NCI-H2107 treated with DMSO at 0.1 percent for 48 hours (cell line): ENCODE measurements around the gene CTBP1.

Experiments used
- DNase-seq: peaks from one replicate; lab custom pipeline; 2025; ENCODE audit not compliant: unreplicated experiment; lab: John Stamatoyannopoulos, UW

CTBP1 gene

DNA sequence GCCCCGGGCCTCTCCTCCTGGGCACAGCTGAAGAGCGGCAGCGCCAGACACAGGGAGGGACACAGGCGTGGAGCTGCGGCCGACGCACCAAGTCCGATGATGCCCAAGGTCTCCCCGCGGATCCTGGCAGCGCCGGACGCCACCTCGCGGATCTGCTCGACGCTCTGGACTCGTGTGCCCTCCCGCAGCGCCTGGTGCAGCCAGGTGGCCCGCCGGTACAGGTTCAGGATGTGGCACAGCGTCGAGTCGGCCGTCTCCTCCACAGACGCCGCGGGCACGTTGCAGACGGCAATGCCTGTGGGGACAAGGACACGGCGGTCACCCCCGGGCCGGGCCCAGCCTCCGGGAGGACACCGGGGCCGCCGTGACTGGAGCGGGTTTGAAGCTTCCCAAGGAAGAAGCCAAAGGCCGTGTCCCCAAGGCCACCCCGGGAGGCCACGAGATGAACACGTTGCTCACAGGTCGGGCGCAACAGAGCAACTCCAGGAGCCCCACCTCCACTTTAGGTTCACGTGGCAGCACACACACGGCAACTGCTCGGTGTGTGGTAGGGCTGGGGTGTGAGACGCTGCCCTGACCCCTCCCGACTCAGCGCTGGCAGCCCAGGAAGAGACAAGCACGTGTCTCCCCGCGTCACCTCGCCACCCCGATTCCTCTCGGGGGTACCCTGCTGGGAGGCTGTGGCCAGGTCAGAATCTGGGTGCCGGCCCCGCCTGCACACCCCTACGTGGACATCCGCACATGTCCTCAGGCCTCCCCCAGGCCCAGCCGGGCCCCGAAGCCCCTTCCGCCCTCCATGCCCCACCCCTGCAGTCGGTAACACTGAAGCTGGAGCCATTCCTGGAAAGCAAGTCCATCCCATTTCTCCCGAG lies 23.4 kb downstream of the CTBP1 start:
- DNase-seq = no peak

DNA sequence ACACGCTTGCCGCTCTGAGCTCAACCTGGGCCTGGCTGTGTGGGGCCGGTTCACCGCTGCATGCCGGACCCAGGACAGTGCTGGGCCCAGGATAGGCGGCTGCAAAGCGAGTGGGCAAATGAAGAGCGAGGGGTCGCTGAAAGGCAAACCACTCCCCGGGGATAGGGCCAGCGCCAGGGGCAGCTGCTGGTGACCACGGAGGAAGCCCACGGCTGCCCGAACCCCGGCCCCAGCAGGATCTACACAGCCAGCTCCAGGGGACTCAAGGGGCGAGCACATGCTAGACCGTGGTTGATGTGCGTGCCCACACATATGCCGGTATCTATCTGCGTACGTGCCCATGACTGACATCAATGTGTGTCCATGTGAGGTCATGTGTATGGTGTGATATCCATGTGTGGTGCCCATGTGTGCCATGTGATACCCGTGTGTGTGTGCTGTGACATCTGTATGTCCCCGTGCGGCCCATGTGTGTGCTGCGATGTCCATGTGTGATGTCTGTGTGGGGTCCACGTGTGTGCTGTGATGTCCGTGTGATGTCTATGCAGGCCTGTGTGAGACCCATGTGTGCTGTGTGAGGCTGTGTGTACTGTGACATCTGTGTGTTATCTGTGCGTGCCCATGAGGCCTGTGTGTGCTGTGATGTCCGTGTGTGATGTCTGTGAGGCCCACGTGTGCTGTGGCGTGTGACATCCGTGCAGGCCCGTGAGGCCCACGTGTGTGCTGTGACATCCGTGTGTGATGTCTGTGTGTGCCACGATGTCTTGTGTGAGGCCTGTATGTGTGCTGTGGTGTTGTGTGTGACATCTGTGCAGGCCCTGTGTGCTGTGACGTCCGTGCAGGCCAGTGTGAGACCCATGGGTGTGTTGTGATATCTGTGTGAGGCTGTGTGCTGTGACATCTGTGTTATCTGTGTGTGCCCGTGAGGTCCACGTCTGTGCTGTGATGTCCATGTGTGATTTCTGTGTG lies 24.8 kb downstream of the CTBP1 start:
- no peak for DNase-seq

DNA sequence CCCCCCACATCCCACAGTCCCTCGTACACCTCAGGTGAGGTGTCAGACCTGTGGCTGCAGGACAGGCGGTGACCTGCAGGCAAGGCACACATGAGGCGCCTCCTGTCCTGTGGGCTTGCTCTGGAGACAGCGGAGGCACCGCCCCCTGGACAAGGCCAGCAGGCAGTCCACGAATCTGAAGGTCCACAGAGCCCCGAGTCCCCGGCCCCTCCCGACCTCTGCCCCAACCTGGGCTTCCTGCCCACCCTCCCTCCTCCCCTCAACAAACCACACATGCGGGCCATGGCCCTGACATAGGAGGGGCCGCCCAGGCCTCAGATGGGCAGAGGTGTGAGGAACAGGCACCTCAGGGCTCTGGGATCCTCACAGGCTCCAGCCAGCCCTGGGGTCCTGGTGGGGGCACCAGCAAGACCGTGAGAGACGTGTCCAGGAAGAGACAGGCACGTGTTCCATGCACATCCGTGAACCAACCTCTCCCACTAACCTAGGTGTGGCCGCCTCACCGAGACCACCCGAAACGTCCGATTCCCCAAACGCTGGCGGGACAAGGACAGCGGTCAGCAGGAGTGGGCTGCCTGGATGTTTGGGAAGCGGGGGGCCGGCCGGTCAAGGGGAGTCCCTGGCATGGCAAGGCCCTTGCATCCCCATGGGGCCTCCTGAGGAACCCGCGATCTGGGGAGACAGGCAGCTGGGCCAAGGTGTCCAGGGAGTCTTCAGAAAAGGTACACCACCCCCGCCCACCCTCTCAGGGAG lies 25.8 kb downstream of the CTBP1 start:
- DNase-seq = no peak

DNA sequence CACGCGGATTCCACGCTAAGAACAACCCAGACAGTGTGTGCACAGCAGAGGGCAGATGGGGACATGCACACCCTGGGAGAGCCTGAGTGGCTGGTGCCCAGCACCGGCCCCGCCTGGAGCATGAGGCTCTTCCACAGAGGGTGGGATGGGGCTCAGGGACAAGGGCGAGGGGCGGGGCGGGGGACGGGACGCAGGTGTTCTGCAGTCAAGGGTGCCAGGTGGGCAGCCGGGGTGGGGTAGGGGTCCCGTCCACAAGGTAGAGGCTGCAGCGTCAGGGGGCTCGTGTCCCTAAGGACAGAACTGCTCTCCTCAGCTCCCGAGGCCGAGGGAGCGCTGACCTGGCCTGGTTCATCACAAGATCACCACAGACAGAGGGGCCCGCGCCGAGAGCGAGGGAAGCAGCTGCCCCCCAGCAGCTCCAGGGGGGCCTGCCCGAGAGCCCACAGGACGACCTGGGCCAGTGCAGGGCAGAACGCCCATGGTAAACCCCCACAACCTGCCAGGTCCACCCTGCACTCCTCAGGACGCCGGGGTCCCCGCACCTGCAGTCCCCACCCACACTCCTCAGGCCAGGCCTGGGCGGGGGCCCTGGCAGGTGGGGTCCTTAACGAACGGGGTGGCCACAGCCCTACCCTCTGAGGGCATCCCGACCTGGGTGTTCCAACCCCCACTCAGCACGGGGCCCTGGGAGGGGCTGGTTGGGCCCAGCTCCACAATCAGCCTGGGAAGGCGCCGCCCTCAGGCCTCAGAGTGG lies 26.7 kb downstream of the CTBP1 start:
- no peak for DNase-seq

DNA sequence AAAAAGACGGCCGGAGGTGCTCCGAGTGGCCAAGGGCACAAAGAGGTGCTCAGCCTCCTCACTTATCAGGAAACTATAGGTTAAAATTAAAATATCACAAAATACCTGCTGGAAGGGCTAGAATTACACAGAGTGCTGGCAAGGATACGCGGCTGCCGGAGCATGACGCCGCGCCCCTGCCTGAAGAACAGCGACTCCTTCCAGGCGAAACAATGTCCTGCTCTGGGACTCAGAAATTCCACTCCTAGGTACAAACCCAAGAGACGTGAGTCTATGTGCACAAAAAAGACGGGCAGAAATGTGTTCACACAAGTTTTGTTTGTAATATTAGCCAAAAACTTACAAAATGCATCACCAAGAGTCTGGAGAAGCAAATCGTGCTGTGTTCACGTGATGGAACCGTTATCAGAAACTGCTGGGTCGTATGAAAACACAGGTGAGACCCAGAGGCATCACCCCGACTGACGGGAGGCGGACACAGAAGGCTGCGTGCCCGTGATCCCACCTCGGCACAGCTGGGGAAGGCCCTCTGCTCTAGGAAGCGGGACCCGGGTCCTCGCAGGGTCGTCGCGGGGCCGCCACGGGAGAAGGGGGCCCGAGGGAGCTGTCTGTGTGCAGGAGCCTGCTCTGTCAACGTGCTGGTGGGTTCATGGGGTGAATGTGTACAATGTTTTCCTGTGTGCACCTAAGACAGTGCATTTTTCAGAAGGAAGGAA lies 27.6 kb downstream of the CTBP1 start:
- DNase-seq = no peak

DNA sequence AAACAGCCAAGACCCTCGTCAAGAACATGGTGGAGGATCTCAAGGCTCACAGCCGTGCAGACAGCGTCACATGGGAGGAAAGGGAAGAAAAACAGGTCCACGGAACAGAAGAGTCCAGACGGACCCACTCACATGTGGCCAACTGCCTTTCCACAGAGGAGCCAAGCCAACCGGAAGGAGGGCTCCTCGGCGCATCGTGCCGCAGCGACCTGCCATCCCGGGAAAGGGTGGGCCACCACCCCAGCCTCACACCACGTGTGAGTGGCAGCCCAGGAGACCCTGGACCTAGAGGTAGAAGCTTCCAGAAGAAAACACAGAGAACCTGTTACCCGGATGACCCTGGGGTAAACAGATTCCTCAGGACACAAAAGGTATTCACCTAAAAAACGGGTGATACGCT lies 28.4 kb downstream of the CTBP1 start:
- DNase-seq = no peak

DNA sequence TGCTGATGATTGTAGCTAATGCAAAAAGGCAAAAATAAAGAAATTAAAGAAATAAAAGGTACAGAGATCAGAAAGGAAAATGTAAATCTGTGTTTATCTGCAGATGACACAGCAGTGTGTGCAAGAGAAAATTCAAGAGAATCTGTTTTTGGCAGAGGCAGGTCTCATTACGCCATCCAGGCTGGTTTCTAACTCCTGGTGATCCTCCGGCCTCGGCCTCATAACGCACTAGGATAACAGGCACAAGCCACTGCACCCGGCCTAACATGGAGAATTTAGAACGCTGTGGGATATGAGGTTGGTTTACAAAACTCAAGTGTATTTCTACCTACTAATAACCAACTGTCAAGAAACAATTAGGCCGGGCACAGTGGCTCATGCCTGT lies 29.4 kb downstream of the CTBP1 start:
- no peak for DNase-seq

DNA sequence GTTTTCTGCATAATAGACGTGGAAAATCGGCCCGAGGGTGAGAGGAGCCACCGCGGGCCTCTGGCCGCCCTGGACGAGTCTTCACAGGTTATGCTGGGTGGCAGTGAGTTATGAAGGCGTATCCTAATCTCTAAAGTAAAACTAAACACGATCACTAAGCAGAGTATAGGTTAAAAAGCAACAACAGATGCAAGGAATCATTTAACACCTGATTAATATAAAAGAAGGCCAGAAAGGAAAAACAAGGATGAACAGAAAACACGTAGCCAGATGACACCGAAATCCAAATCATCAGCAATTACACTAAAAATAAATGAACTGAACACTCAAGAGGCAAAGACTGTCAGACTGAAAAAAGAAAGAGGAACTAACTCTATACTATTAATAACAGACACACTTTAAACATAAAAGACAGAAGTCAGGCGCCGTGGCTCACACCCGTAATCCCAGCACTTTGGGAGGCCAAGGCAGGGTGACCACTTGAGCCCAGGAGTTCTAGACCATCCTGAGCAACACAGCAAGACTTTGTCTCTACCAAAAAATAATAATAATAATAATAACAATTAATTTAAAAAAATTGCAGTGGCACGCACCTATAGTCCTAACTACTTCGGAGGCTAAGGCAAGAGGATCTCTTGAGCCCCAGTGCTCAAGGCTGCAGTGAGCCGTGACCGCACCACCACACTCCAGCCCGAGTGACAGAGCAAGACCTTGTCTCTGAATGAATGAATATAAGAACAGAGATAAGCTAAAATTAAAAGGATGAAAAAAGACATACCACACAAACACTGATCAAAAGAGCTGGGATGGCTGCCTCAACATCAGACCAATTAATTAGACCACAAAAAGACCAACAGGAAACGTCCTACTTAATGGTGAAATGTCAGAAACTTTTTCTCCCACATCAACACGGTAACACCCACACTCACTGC lies 30.0 kb downstream of the CTBP1 start:
- DNase-seq = no peak

DNA sequence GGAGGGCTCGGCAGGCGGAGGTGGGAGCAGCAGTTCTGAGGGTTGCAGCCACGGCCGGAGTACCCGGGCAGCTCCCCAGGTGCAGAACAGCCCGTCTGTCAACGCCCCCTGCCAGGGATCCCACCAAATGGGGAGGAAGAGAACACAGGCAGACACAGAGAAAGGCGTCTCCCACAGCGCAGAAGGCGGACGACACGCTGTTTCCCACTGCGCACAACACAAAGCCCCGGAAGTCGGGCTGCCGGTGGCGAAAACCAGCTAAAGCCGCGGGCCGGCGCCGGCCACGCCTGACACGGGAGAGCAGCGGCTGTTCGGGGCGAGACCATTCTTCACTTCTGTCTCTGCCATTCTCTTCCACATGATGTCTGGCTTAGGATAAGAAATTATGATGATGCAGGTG lies 31.6 kb downstream of the CTBP1 start:
- no peak for DNase-seq

DNA sequence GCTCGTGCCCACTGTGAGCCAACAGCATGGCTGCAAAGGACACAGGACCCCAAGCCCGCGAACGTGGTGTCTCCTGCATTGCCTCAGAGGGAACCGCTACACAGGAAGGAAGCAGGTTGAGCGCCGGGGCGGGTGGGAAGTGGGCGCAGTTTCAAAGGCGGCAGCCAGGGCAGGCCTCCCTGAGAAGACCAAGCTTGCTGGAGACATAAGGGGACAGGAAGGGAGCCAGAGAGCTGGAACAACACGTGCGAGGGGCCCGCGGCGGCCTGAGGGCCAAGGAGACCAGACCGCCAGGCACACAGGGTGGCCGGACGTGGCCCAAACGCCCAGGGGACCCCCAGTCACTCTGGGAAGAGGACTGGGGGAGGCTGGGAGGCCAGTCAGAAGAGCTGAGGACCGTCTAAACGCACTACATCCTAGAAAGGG lies 32.0 kb downstream of the CTBP1 start:
- DNase-seq = no peak

DNA sequence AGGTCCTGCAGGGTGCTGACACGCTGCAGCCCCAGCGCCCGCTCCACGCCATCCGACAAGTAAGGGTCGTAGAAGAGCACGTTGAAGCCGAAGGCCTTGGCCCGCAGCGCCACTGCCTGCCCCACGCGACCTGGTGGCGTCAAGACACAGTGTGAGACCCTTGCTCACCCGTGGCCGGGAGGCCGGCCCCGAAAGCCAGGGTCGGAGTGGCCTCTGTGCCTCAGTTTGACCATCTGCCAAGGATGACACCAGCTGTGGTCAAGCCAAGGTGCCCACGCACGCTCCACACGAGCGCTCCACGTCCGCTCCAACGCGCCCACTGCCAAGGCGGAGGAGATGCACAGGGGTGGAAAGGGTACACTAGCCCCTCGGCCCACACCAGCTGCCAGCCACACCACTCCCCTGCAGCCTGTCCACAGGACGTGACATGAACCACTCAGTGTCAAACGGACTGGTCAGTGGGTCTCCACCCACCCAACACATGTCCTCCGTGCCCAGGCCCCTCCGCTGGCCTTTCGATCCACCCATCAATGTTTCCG lies 32.8 kb downstream of the CTBP1 start:
- DNase-seq = no peak

DNA sequence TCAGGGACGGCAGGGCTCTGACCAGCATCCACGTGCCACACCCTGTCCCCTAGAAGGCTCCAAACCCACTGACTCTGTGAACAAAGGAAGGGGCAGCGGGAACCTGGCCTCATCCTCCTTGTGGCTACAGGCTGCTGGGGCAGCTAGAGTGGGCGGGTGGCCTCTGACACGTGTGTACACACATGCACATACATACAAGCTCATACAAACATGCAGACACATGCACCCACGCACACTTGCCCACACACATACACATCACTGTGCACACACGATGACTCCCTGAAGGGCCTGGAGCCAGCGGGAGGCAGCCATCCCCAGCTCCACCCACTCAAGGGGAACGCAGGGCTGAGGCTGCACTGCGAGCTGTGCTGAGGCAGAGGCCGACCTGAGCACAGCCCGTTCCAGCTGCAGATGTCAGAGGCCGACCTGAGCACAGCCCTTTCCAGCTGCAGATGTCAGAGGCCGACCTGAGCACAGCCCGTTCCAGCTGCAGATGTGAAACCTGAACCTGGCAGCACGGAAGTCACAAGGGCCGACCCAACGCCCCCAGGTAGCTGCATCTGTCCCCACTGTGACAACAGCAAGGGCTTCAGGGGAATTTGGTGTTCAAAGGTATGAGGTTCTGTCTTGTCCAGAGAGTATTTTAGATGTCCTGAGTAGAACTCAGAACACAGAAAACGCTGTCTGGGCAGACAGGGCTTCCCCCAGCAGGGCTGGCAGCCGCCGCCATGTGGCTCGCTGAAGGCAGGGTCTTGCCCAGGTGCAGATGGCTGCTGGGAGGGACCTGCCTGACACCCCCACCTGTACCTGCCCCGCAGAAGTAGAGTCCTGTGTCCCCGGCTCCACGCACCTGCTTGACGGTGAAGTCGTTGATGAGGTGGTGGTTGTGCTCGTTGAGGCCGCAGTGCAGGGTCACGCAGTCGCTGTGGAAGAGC lies 33.5 kb downstream of the CTBP1 start:
- DNase-seq = no peak

DNA sequence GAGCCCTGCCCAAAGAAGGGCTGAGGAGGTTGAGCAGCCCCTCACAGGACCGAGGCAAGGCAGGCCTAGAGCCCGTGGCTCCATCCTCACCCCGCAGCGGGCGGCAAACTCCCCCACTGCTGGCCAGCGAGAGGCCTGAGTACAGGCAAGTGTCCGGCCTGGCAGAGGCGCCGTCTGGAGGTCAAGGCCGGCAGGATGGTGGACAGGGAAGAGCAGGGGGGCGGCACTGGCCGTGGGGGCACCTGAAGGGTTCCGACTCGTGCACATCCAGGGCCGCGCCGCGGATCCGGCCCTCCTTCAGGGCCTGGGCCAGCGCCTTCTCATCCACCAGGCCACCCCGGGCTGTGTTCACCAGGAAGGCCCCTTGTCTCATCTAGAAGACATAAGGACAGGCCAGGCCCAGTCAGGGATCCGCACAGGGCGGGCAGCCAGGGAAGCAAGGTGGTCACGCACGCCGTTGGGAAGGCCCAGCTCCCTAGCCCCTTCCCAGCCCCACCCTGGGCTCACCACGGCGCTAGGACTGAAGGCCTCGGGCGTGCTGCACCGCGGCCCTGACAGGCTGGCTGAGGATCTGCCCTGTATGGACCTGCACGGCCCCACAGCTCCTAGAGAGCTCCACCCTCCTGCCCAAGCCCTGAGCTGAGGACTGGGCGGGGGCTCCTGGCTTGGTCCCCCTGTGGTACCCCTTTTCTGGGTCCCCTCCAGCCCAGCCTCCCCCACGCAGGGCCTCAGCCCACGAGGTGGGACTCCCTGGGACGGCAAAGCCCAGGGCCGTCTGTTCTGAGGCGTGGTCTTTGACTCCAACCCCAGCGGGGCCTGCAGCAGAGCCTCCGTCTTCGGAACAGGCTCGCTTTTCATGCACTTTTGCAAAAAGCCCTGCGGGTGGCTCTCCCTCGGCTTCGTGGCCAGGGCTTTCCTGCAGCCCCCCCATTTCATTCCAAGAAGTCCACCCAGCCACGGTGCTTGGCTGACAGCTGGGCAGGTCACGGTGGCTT lies 34.5 kb downstream of the CTBP1 start:
- no peak for DNase-seq

DNA sequence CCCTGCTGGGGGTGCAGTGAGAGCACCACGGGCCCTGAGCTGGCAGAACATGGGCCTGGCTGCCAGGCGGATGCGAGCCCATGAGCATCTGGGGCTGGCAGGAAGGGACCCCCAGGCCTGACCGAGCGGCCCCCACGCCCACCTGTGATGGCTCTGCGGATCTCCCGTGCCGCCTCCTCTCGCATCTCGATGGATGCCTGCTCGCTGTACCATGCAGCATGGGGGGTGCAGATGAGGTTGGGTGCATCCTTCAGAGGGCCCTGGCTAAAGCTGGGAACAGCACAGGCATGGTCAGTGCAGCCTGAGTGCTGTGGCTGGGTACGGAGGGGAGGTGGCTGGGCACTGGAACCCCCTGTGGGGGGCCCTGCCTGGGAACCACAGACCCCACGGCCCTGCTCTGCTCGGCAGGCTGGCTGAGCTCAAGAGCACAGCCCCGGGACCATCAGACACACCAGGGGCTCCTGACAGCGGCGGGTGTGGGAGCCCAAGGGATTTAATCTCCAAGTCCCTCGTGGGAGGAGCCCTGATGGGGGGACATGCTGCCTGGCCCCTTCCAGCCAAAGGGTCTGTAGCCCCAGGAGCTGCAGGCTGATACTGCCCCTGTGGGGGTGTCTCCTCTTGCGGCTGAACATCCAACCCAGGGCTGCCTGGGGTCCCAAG lies 35.5 kb downstream of the CTBP1 start:
- DNase-seq = no peak

DNA sequence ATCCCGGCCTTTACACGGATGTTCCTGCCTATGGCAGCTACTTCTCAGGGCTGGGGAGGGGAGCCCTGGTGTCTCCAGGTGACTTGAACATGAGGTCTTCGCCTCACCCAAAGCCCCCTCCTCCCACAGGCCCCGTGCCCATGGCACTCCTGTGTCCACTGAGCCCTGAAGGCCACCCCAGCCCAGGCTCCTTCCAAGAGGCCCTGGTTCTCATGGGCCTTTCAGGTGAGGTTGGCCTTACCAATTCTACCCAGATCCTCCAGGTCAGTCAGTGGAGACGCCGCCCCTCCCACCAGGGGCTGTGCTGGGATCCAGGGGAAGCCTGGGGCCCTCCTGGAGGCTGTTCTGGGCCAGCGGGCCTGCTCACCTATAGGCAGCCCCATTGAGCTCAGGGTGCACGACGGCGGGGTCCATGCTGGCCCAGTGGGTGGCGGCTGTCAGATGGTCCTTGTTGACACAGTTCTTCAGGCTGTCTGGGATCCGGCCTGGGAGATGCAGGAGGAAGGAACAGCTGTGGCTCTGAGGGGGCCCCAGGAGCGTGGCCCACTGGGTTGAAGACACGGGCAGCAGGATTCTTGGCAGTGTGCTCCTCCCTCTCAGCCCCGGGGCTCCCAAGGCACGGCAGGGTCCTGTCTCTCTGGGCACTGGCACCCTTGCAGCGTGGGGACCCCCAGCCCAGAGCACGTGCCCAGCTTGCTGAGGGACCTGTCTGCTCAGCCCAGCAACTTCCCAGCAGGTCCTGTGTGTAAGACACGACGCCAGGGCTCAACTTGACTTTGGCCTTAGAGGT lies 36.2 kb downstream of the CTBP1 start:
- DNase-seq = no peak
